GM19467 (cell line): Measurements from ENCODE around the gene PLVAP.

Source experiments
- ATAC-seq: cut with Tn5 transposase; IDR thresholded peaks from one replicate; pipeline ENCODE4 v1.9.1; 2021; ENCODE audit warnings: mild to moderate bottlenecking, moderate library complexity; ENCODE audit not compliant: unreplicated experiment

The PLVAP gene, protein sequence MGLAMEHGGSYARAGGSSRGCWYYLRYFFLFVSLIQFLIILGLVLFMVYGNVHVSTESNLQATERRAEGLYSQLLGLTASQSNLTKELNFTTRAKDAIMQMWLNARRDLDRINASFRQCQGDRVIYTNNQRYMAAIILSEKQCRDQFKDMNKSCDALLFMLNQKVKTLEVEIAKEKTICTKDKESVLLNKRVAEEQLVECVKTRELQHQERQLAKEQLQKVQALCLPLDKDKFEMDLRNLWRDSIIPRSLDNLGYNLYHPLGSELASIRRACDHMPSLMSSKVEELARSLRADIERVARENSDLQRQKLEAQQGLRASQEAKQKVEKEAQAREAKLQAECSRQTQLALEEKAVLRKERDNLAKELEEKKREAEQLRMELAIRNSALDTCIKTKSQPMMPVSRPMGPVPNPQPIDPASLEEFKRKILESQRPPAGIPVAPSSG

GRCh38 chr19:17376935-17377600, at the start of gene PLVAP:
Gene PLVAP, minus strand, starts transcription at chr19:17377342. Its CDS starts 54 bp downstream, at chr19:17377288.
- no peak for ATAC-seq

GRCh38 chr19:17424743-17425365, 47.7 kb upstream of the PLVAP start:
- no peak for ATAC-seq

GRCh38 chr19:17423429-17424208, 46.5 kb upstream of the PLVAP start:
- ATAC-seq = no peak

DNA sequence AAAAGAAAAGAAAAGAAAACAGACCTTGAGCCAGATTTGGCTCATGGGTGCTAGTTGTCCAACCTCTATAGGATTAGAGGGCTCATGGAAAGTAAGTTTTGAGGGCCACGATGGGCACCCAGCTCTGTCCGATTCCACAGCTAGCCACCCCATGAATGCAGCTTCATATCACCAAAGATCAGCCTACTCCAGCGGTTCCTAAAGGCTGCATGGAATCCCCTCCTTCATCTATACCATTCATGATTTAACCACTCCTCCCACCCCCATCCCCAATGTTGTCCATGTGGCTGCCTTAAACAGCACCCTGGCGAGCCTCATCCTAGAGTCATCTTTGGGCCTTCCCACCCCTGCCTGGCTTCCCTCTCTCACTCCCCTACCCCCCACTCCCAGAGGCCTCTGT, 44.8 kb upstream of the PLVAP start:
- ATAC-seq = no peak

DNA sequence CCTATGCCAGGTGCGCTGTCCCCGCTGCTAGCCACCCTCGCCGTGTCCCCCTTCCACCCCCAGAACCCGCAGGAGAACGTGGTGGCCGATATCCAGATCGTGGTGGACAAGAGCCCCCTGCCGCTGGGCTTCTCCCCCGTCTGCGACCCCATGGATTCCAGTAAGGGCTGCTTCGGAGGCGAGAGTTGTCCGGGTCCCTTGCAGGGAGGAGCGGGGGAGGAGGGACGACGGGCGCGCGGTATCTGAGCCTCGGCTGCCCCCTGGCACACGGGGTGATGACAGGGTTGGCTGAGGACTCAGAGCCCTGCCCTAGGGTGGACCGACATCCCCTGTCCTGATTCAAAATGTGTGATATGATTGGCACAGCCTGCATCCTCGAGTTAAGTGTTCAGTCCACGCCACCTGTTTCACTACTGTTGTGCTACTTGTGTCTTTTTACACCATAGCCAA, 43.4 kb upstream of the PLVAP start:
- no peak for ATAC-seq

DNA sequence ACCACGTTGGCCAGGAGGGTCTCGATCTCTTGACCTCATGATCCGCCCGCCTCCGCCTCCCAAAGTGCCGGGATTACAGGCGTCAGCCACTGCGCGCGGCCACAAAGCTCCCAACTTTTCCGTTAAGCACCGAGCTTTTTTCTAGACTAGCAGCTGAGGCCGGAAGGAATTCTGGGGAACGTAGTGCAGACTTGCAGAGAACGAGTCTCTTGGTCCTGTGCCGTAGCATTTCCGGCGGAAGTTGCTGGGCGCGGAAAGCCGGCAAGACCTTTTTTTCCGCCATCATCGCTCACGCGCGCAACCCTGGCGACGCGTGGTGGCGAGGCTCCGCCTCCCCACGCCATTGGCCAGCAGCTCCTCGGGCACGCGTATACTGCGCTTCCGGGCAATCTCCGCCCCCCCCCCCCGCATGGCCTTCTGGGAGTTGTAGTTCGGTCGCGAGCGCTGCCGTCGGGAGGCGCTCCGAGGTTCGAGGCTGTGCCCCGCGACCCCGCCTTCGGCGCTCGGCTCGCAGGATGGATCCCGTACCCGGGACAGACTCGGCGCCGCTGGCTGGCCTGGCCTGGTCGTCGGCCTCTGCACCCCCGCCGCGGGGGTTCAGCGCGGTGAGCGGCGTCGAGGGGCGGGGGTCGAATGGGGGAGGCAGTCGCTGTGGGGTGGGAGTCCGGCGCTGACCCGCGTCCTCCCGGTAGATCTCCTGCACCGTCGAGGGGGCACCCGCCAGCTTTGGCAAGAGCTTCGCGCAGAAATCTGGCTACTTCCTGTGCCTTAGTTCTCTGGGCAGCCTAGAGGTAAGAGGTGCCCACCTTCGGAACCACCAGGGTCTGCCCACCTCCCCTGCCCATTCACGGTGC, 42.7 kb upstream of the PLVAP start, which contains the start of gene MVB12A:
Gene MVB12A, plus strand, starts transcription at position 427 of the 854 bp plus-strand sequence. Its CDS starts 89 bp downstream, at position 516.
- peak; percentile 82 for ATAC-seq

GRCh38 chr19:17419154-17419620, 42.0 kb upstream of the PLVAP start:
- ATAC-seq = no peak

DNA sequence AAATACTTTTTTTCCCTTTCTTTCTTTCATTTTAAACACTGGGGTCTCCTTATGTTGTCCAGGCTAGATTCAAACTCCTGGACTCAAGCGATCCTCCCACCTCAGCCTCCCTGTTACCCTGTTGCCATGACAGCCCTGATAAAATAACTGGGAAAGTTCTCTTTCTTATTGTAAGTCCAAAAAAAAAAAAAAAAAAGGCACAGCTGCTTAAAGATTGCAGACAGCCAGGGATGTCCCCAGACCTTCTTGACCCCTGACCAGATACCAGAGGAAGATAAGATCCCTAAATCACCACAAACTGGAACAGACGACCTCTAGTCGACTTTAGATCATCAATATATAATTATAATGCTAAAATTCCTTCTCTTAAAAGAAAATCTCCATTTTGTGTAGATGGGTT, 41.6 kb upstream of the PLVAP start:
- ATAC-seq = no peak

GRCh38 chr19:17415121-17415520, 38.0 kb upstream of the PLVAP start:
- ATAC-seq = no peak

GRCh38 chr19:17414097-17414496, 37.0 kb upstream of the PLVAP start:
- no peak for ATAC-seq

DNA sequence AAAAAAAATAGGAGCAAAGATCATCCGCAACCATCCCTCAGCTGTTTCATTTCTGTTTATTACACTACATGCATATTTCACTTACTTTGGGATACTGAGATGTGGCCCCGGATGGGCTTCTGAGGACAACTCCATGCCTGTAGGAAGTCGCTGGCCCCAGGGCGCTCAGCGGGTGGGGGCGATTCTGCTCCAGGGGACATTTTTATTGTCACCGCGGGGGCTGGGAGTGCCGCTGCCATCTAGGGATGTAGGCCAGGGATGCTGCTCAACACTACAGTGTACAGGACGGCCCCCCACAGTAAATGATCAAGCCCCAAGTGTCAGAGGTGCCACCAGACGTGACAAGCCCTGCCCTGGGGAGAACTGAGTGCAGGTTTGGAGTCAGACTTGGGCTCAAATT, 34.7 kb upstream of the PLVAP start:
- ATAC-seq = no peak

- no peak for ATAC-seq
Observed at GRCh38 chr19:17409990-17410389, 32.8 kb upstream of the PLVAP start.

GRCh38 chr19:17406887-17407196, 29.7 kb upstream of the PLVAP start:
- no peak for ATAC-seq

GRCh38 chr19:17406046-17406886, 29.1 kb upstream of the PLVAP start:
- ATAC-seq = peak; percentile 19

GRCh38 chr19:17405250-17406045, 28.3 kb upstream of the PLVAP start, which contains the start of gene BST2:
Gene BST2, minus strand, starts transcription at chr19:17405630. Its CDS starts 55 bp downstream, at chr19:17405575.
- peak; percentile 82 for ATAC-seq

DNA sequence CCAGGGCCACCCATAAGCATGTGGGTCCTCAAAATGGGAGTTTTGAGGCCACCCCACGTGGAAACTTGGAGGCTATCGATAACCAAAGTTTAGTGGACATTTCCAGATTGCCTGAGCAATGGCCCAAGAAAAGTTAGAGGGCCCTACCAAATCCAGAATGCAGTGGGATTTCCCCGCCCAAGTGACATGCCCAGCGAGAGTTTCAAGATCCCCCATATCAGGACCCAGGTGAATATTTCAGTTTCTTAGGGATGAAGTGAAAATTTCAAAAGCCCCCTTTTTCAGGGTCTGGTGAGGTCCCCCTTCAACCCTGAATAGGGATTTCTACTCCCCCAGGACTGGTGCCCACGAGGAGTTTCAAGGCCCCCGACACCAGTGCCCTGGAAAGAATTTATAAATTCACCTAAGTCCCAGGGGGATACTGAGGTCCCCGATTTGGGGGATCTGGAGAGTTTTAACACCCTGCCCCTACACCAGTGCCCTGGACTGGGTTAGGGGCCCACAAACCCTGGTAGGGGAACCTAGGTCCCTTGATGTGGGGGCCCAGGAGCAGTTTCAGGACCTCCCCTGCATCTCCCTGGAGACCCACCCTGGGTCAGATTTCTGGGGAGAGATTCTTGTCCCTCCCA, 27.6 kb upstream of the PLVAP start:
- ATAC-seq = peak; percentile 10

DNA sequence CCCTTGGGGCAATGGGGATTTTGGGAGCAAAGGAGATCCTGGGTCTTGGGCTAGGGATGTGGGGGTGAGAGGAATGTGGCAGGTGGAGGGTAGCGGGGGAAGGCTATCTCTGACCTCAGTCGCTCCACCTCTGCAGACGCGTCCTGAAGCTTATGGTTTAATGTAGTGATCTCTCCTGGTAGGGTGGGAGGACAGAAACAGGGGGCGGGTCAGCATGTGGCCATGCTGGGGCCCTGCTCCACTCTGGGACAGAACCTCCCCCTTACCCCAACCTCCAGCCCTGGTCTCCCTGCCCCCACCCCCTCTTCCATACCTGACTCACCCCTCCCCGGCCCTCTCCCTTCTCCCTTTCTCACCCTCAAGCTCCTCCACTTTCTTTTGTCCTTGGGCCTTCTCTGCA, 26.9 kb upstream of the PLVAP start:
- ATAC-seq = no peak
